Endothelial cell of umbilical vein (primary cell): ENCODE data around the gene FCGBP. TPM values are rescaled to one million over a fixed set of nuclear protein-coding genes. Genes with fewer than 3 reads are reported as not detected.
"Not testable (repeated sequence)": the region's sequence is repeated elsewhere in the genome, so short reads cannot be mapped to it uniquely, and the experiment has no call there.

ENCODE experiments used
- BruUV-seq: library from RNA; stranded (reverse); fragments of 400-500 nt; replicated peaks from 2 replicates; lab custom pipeline; 2021; lab: Mats Ljungman, UMichigan
- CTCF ChIA-PET: fragments of 300-600, 350-600 bp; sonication (Branson Sonifier 250); formaldehyde crosslinking; loops from one replicate; lab custom pipeline; 2021; ENCODE audit warnings: antibody characterized with exemption, inconsistent platforms; lab: Charles Lee
- POLR2A ChIA-PET: fragments of 300-600, 350-600 bp; sonication (Branson Sonifier 250); formaldehyde crosslinking; loops from one replicate; lab custom pipeline; 2021; ENCODE audit warnings: antibody characterized with exemption, inconsistent platforms; lab: Charles Lee
- DNase-seq: peaks from one replicate; pipeline ENCODE4 v3.0.0-alpha.2; 2011; ENCODE audit warnings: low read depth, low spot score
- FAIRE-seq: peaks from 2 replicates; lab custom pipeline; 2011; peaks lifted over from hg19 to GRCh38; lab: Jason Lieb, UNC
- H2AFZ ChIP-seq: 2 replicates; pipeline ENCODE4 v1.6.0; 2012; ENCODE audit warnings: low read depth, low read length, control low read depth, inconsistent platforms
- H3K27ac ChIP-seq: 2 replicates; pipeline ENCODE4 v1.5.1; 2011; ENCODE audit warnings: low read depth, mild to moderate bottlenecking, control low read depth, low read length, moderate library complexity; ENCODE audit not compliant: insufficient read depth
- H3K27me3 ChIP-seq, 2 experiments: 2 replicates each; pipeline versions ENCODE4 v1.6.0 to v1.6.1; 2011; ENCODE audit warnings: low read length in 2 of 2, mixed read lengths in 1 of 2; ENCODE audit not compliant: control insufficient read depth in 2 of 2, insufficient read depth in 2 of 2
- H3K36me3 ChIP-seq, 2 experiments: 2 replicates in 1 of 2; 3 replicates in 1 of 2; pipeline ENCODE4 v1.5.1; 2011; ENCODE audit warnings: low read length in 2 of 2, mild to moderate bottlenecking in 1 of 2, moderate library complexity in 1 of 2; ENCODE audit not compliant: control insufficient read depth in 2 of 2, insufficient read depth in 2 of 2; ENCODE audit errors: extremely low read depth in 1 of 2
- H3K4me1 ChIP-seq: 3 replicates; pipeline ENCODE4 v1.5.1; 2011; ENCODE audit warnings: mild to moderate bottlenecking, low read length; ENCODE audit not compliant: control insufficient read depth, insufficient read depth; ENCODE audit errors: extremely low read depth
- H3K4me2 ChIP-seq: 2 replicates; pipeline ENCODE4 v1.6.1; 2011; ENCODE audit warnings: low read length, control low read depth, mixed read lengths; ENCODE audit not compliant: insufficient read depth
- H3K4me3 ChIP-seq, 3 experiments: fragments of 200-600 bp in 1 of 3; sonication (generic), shearing (Covaris generic) in 1 of 3; replicated peaks in 1 of 3; 2 replicates each; pipeline ENCODE4 v1.5.1; 2011 to 2016; ENCODE audit warnings: control low read depth in 3 of 3, low read length in 3 of 3, mild to moderate bottlenecking in 2 of 3, inconsistent platforms in 1 of 3, low read depth in 1 of 3, moderate library complexity in 1 of 3; ENCODE audit not compliant: insufficient read depth in 1 of 3
- H3K79me2 ChIP-seq: 2 replicates; pipeline ENCODE4 v1.6.0; 2012; ENCODE audit warnings: low read length, inconsistent platforms; ENCODE audit not compliant: control insufficient read depth, insufficient read depth
- H3K9ac ChIP-seq: replicated peaks from 2 replicates; pipeline ENCODE3; 2011; ENCODE audit warnings: low read length, control low read depth; ENCODE audit not compliant: insufficient read depth; ENCODE audit errors: extremely low read depth
- H3K9me1 ChIP-seq: replicated peaks from 3 replicates; pipeline ENCODE4 v1.6.0; 2011; ENCODE audit warnings: mild to moderate bottlenecking, low read length; ENCODE audit not compliant: control insufficient read depth, insufficient read depth; ENCODE audit errors: extremely low read depth
- H3K9me3 ChIP-seq: replicated peaks from 2 replicates; pipeline ENCODE4 v1.5.1; 2012; ENCODE audit warnings: low read length, inconsistent platforms; ENCODE audit not compliant: control insufficient read depth, insufficient read depth
- H4K20me1 ChIP-seq: replicated peaks from 2 replicates; pipeline ENCODE3; 2011; ENCODE audit warnings: mild to moderate bottlenecking, low read length; ENCODE audit not compliant: control insufficient read depth, insufficient read depth; ENCODE audit errors: extremely low read depth
- EZH2 ChIP-seq: IDR thresholded peaks from 2 replicates; pipeline ENCODE4 v1.6.1; 2012; ENCODE audit warnings: borderline replicate concordance, low read depth, mild to moderate bottlenecking, moderate library complexity, low read length, inconsistent platforms; ENCODE audit not compliant: severe bottlenecking
- FOS ChIP-seq: IDR thresholded peaks from 2 replicates; pipeline ENCODE4 v1.6.1; 2011; ENCODE audit warnings: mild to moderate bottlenecking, low read length, moderate library complexity, borderline replicate concordance; ENCODE audit not compliant: insufficient read depth
- GATA2 ChIP-seq: IDR thresholded peaks from 2 replicates; pipeline ENCODE4 v1.7.0; 2011; ENCODE audit warnings: low read depth, mild to moderate bottlenecking, moderate library complexity, mixed read lengths, low read length; ENCODE audit not compliant: insufficient read length, insufficient read depth
- JUN ChIP-seq: IDR thresholded peaks from 2 replicates; pipeline ENCODE4 v1.6.1; 2011; ENCODE audit warnings: borderline replicate concordance, low read depth; ENCODE audit not compliant: insufficient read length, insufficient read depth
- MYC ChIP-seq: IDR thresholded peaks from one replicate; pipeline ENCODE4 v1.6.1; 2011; ENCODE audit warnings: mild to moderate bottlenecking, low read depth, low read length
- POLR2A ChIP-seq: IDR thresholded peaks from 2 replicates; pipeline ENCODE4 v1.6.1; 2012; ENCODE audit warnings: low read depth, mild to moderate bottlenecking, control low read depth, low read length
- POLR2AphosphoS5 ChIP-seq: IDR thresholded peaks from 2 replicates; pipeline ENCODE4 v1.6.1; 2012; ENCODE audit warnings: low read depth, mild to moderate bottlenecking, control low read depth, low read length, moderate library complexity; ENCODE audit not compliant: insufficient read depth
- dilution Hi-C: fragments of 300-500 bp; cut with MboI; formaldehyde crosslinking; loops from one replicate; pipeline ENCODE4 v1.15.0; 2019; ENCODE audit warnings: low sequenced_read_pairs; ENCODE audit not compliant: extremely low pct_ligation_motif_present
- intact Hi-C: fragments of 100-400 bp; cut with micrococcal nuclease; formaldehyde crosslinking; loops from one replicate; pipeline ENCODE4 v1.10.0; 2022
- polyA plus RNA-seq, 4 experiments: library from polyadenylated mRNA; depleted of rRNA in 3 of 4; stranded (reverse) in 3 of 4; unstranded in 1 of 4; fragments of >200 nt; gene quantifications; 2 replicates each; pipeline versions ENCODE4 v1.2.1 to v1.2.3, GENCODE V29; 2011 to 2012; ENCODE audit warnings: missing spikeins in 1 of 4
- total RNA-seq: library from RNA; stranded (reverse); gene quantifications from 2 replicates; pipeline ENCODE4 v1.2.3, GENCODE V29; 2021
- TF ChIP-seq, protein P1 (sequence below), 2 donors: IDR thresholded peaks; 1 replicate in 1 of 2; 2 replicates in 1 of 2; pipeline ENCODE4 v1.5.1; 2011; ENCODE audit warnings: low read length in 2 of 2, mild to moderate bottlenecking in 2 of 2, moderate library complexity in 2 of 2, control low read depth in 1 of 2, inconsistent platforms in 1 of 2, low read depth in 1 of 2; ENCODE audit not compliant: insufficient read depth in 1 of 2; ENCODE audit errors: extremely low read depth in 1 of 2
- TF ChIP-seq, protein P2 (sequence below): IDR thresholded peaks from 2 replicates; pipeline ENCODE4 v1.6.1; 2011; ENCODE audit not compliant: insufficient read depth, insufficient read length

FCGBP gene
- total and polyA plus RNA-seq, 2 donors (not counting 3 experiments of a cell fraction or from before 2014, with no cell fraction given): 0.01 TPM; not detected in 1

DNA sequence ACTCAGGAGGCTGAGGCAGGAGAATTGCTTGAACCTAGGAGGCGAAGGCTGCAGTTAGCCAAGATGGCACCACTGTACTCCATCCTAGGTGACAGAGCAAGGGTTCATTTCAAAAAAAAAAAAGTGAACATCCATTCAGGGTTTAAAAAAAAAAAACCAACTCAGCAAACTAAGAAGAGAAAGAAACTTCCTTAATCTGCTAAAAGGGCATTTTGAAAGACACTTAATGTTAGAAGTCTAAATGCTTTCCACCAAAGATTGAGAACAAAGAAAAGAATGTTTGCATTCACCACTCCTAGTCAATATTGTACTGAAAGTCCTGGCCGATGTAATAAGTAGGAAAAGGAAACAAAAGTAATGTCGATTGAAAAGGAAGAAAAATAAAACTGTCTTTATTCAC lies 29.5 kb upstream of the FCGBP start:
- FAIRE-seq (no peak), DNase-seq (no peak)
- H2AFZ ChIP-seq: no peak overlapping the region
- H4K20me1 ChIP-seq: no peaks in the 10 kb centered on the region
- H3K9me3 ChIP-seq: no peaks in the 10 kb centered on the region
- no peaks in the 10 kb centered on the region for H3K79me2 ChIP-seq
- H3K4me2 ChIP-seq: no peak overlapping the region
- BruUV-seq: no TSS peak
- no peaks in the 10 kb centered on the region for H3K4me1 ChIP-seq
- no peak overlapping the region for H3K4me3 ChIP-seq
- H3K36me3 ChIP-seq: no peaks in the 10 kb centered on the region
- H3K9me1 ChIP-seq: no peaks in the 10 kb centered on the region
- H3K27ac ChIP-seq: no peak overlapping the region
- dilution Hi-C loops (no loop called here), intact Hi-C loops (no loop called here)
- no peak overlapping the region for H3K9ac ChIP-seq
- H3K27me3 ChIP-seq: no peaks in the 10 kb centered on the region
- TF ChIP-seq JUN: no peak
- TF ChIP-seq MYC: no peak
- TF ChIP-seq, protein P1, sequence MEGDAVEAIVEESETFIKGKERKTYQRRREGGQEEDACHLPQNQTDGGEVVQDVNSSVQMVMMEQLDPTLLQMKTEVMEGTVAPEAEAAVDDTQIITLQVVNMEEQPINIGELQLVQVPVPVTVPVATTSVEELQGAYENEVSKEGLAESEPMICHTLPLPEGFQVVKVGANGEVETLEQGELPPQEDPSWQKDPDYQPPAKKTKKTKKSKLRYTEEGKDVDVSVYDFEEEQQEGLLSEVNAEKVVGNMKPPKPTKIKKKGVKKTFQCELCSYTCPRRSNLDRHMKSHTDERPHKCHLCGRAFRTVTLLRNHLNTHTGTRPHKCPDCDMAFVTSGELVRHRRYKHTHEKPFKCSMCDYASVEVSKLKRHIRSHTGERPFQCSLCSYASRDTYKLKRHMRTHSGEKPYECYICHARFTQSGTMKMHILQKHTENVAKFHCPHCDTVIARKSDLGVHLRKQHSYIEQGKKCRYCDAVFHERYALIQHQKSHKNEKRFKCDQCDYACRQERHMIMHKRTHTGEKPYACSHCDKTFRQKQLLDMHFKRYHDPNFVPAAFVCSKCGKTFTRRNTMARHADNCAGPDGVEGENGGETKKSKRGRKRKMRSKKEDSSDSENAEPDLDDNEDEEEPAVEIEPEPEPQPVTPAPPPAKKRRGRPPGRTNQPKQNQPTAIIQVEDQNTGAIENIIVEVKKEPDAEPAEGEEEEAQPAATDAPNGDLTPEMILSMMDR (IDR thresholded peaks at IDR 0.05; ENCODE audit: extremely low read depth in 1 of 2, insufficient read depth in 1 of 2, low read depth in 1 of 2, low read length in 2 of 2): no peak
- no peak for TF ChIP-seq FOS
- TF ChIP-seq, protein P2, sequence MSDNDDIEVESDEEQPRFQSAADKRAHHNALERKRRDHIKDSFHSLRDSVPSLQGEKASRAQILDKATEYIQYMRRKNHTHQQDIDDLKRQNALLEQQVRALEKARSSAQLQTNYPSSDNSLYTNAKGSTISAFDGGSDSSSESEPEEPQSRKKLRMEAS: no peak
- no peak for TF ChIP-seq POLR2A
- TF ChIP-seq EZH2: no peak
- no peak for TF ChIP-seq GATA2
- no peak for TF ChIP-seq POLR2AphosphoS5
- ChIA-PET POLR2A (no interaction called here), CTCF (no interaction called here)

DNA sequence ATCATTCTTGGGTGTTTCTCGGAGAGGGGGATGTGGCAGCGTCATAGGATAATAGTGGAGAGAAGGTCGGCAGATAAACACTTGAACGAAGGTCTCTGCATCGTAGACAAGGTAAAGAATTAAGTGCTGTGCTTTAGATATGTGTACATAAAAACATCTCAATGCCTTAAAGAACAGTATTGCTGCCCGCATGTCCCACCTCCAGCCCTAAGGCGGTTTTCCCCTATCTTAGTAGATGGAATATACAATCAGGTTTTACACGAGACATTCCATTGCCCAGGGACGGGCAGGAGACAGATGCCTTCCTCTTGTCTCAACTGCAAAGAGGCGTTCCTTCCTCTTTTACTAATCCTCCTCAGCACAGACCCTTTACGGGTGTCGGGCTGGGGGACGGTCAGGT lies 25.0 kb upstream of the FCGBP start:
- H3K4me3 ChIP-seq, dilution Hi-C loops, H2AFZ ChIP-seq, H3K4me2 ChIP-seq, H4K20me1 ChIP-seq, H3K9me3 ChIP-seq, DNase-seq, H3K9ac ChIP-seq, H3K79me2 ChIP-seq, intact Hi-C loops, CTCF ChIA-PET, H3K4me1 ChIP-seq, POLR2A ChIA-PET, H3K27me3 ChIP-seq, H3K36me3 ChIP-seq, H3K9me1 ChIP-seq, BruUV-seq, FAIRE-seq, H3K27ac ChIP-seq: not testable (repeated sequence)

DNA sequence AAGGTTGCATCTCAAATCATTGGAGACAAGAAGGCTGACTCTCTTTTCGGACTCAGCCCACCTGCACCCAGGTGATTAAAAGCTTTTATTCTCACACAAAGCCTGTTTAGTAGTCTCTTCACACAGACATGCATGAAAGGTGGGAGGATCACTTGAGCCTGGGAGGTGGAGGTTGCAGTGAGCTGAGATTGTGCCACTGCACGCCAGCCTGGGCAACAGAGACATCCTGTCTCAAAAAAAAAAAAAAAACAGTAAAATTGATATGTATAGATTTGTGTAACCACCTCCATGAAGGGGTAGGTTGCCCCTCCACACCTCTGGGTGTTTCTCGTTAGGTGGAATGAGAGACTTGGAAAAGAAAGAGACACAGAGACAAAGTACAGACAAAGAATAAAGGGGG lies 24.5 kb upstream of the FCGBP start:
- H3K27me3 ChIP-seq, H3K4me1 ChIP-seq, H2AFZ ChIP-seq, FAIRE-seq, H3K36me3 ChIP-seq, dilution Hi-C loops, intact Hi-C loops, POLR2A ChIA-PET, H4K20me1 ChIP-seq, H3K9me3 ChIP-seq, BruUV-seq, H3K9me1 ChIP-seq, H3K27ac ChIP-seq, H3K4me2 ChIP-seq, CTCF ChIA-PET, H3K9ac ChIP-seq, H3K79me2 ChIP-seq, DNase-seq, H3K4me3 ChIP-seq: not testable (repeated sequence)
